Cardiac fibroblast (primary cell): Measurements from ENCODE around the gene OOSP4A.

ENCODE experiments used
- DNase-seq, 2 donors: peaks; one replicate each; pipeline versions ENCODE4 v3.0.0 to v3.0.0-alpha.2; 2010; ENCODE audit warnings: low read depth in 2 of 2
- H3K4me3 ChIP-seq, 2 donors: replicated peaks in 1 of 2; 1 replicate in 1 of 2; 2 replicates in 1 of 2; pipeline ENCODE4 v1.5.1; 2011; ENCODE audit warnings: low read depth in 2 of 2, low read length in 2 of 2, mild to moderate bottlenecking in 2 of 2, moderate library complexity in 1 of 2
- TF ChIP-seq, protein P1 (sequence below): IDR thresholded peaks from one replicate; pipeline ENCODE4 v1.5.1; 2011; ENCODE audit warnings: low read depth, mild to moderate bottlenecking, low read length, inconsistent platforms

OOSP4A gene

DNA sequence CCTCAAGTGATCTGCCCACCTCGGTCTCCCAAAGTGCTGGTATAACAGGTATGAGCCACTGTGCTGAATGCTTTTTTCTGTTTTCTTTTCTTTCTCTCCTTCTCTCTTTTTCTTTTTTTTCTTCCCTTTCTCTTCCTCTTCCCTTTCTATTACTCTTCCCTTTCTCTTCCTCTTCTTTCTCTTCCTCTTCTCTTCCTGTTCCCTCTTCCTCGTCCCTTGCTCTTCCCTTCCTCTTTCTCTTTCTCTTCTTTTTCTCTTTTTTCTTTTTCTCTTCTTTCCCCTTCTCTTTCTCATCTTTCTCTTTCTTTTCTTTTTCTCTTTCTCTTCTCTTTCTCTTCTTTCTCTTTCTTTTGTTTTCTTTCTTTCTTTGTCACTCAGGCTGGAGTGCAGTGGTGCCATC lies 24.4 kb upstream of the OOSP4A start:
- no peak overlapping the region for H3K4me3 ChIP-seq
- DNase-seq = no peak
- TF ChIP-seq, protein P1, sequence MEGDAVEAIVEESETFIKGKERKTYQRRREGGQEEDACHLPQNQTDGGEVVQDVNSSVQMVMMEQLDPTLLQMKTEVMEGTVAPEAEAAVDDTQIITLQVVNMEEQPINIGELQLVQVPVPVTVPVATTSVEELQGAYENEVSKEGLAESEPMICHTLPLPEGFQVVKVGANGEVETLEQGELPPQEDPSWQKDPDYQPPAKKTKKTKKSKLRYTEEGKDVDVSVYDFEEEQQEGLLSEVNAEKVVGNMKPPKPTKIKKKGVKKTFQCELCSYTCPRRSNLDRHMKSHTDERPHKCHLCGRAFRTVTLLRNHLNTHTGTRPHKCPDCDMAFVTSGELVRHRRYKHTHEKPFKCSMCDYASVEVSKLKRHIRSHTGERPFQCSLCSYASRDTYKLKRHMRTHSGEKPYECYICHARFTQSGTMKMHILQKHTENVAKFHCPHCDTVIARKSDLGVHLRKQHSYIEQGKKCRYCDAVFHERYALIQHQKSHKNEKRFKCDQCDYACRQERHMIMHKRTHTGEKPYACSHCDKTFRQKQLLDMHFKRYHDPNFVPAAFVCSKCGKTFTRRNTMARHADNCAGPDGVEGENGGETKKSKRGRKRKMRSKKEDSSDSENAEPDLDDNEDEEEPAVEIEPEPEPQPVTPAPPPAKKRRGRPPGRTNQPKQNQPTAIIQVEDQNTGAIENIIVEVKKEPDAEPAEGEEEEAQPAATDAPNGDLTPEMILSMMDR = no peak

DNA sequence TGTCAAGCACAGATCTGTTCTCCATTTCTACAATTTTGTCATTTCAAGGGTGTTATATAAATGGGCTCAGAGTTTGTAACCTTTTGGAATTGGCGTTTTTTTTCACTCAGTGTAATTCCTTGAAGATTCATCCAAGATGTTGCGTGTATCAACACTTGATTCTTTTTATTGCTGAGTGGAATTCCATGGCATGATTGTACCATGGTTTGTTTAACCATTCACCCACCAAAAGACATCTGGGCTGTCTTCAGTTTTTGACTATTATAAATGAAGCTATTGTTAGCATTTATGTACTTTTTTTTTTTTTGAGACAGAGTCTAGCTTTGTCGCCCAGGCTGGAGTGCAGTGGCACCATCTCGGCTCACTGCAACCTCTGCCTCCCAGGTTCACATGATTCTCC lies 22.7 kb upstream of the OOSP4A start:
- no peak for DNase-seq
- TF ChIP-seq, protein P1 = no peak

DNA sequence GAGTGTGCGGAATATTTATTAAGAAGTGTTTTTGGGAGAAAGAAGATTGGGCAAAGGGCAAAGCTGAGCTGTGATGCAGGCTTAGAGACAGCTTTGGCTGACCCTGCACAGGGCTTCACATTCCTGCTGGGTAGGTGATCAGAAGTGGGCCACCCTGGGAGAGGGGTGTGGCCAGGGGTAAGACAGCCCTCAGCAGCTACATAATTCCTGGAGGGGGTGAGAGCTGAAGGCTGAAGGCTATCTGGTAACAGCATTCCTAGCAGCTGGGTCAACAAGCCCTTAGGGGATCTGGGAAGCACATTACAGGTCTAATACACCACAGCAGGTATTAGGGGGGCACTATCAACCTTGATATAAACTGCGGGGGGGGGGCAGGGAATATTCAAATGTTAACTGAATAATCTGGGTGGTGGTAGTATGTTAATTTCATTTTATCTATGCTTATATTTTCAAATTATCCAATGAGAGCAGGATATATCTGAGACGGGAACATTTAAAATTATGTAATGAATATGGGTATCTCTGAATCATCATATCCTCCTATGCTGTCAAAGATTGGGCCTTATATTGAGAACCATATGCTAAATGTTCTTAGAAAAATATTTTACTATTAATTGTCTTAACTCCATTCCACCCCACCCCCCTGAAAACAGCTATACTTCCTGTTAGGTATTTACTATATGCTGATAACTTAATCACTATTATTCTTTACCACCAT lies 19.7 kb upstream of the OOSP4A start:
- no peak overlapping the region for H3K4me3 ChIP-seq
- TF ChIP-seq, protein P1 = no peak
- DNase-seq = no peak

More for the DNA sequence above, 22.7 kb upstream of the OOSP4A start:
- no peak overlapping the region for H3K4me3 ChIP-seq

DNA sequence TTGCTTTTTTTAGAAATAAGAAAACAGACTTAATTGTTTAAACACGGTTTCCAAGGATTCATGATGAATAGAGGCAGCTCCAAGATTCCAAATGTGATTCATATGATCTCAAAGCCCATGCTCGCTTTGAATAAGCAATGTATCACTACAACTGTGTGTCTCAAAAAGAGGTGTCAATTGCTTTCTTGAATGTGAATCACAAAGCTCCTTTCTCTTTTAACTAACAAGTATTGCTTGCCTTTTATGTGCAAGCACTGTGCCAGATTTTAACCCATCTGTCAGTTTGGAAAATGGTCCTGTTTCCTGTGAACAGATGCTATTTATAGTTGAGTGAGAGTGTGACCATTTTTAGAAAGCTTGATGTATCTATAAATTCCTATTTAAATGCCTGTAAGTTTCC lies 19.1 kb upstream of the OOSP4A start:
- H3K4me3 ChIP-seq = no peak overlapping the region
- no peak for DNase-seq
- TF ChIP-seq, protein P1 = no peak

DNA sequence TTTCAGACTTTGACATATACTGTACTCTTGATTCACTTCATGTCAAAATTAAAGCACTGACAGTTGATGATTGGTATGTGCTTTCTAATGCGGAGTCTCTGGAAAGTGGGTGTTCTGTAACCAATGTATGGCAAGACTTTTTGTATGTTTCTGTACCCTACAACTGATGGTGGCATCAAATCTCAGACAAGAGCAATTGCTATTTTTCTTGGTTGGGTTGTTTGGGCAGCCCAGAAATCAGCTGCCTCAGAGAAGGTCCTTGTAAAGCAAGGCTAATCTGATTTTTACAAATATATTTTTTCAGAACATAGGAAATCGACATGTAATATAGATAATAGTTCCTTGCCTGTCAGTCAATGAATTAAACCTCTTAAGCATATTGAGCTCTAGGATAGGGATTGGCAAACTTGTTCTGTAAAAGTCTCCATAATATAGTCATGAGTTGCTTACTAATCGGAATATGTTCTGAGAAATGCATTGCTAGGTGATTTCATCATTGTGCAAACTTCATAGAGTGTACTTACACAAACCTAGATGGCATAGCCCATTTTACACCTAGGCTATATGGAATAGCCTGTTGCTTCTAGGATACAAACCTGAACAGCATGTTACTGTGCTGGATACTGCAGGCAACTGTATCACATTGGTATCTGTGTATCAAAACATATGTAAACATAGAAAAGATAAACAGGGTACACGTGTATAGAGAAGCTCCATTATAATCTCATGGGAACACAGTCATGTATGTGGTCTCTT lies 10.2 kb upstream of the OOSP4A start:
- no peak for DNase-seq
- TF ChIP-seq, protein P1 = no peak

DNA sequence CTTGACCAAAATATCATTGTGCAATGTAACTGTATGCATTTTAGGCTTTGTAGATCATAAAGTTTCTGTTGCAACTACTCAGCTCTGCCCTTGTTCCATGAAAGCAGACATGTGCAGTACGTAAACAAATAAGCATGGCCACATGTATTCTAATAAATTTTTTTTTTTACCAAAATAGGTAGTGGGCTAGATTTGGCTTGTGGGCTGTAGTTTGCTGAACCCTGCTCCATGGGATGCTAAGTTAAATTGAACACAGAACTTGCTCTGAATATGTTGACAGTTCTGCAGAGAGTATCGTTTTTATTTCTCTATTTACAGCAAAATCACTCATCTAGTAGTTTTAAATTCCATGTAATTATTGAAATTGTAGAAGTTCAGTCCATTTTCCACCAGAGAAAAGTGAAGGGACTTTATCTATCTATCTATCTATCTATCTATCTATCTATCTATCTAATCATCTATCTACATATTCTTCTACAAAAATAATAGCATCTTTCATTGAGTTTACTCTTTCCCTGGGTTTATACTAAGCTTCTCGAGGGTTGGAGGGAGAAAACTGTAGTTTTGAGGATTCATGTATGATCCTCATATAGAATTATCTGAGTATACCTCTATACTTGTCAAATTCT lies 9.5 kb upstream of the OOSP4A start:
- DNase-seq = no peak
- H3K4me3 ChIP-seq = no peak overlapping the region
- TF ChIP-seq, protein P1 = no peak

More for the DNA sequence above, 10.2 kb upstream of the OOSP4A start:
- H3K4me3 ChIP-seq = no peak overlapping the region
